GM06990 (cell line): Measurements from ENCODE around the gene BAHCC1.

Experiments used
- DNase-seq: peaks from one replicate; pipeline ENCODE4 v3.0.0-alpha.2; 2011; ENCODE audit not compliant: insufficient read length; ENCODE audit errors: extremely low read depth
- H3K27me3 ChIP-seq: replicated peaks from 2 replicates; pipeline ENCODE4 v1.6.0; 2011; ENCODE audit warnings: low read length; ENCODE audit not compliant: control insufficient read depth, insufficient read depth
- H3K36me3 ChIP-seq: 2 replicates; pipeline ENCODE4 v1.5.1; 2011; ENCODE audit warnings: low read length; ENCODE audit not compliant: control insufficient read depth, insufficient read depth
- H3K4me3 ChIP-seq: replicated peaks from 2 replicates; pipeline ENCODE4 v1.5.1; 2011; ENCODE audit warnings: low read depth, mild to moderate bottlenecking, control low read depth, low read length
- CTCF ChIP-seq: IDR thresholded peaks from 2 replicates; pipeline ENCODE4 v1.5.1; 2011; ENCODE audit warnings: low read length, control low read depth, mild to moderate bottlenecking, inconsistent platforms; ENCODE audit not compliant: insufficient read depth, poor library complexity, severe bottlenecking

The BAHCC1 gene

GRCh38 chr17:81426393-81427172 lies 31.3 kb downstream of the BAHCC1 start:
- H3K27me3 ChIP-seq = peaks cover 2% of the 10 kb centered on the region; the same call in 1 of the 2 replicates
- no peaks in the 10 kb centered on the region for H3K36me3 ChIP-seq
- no peak for TF ChIP-seq CTCF
- H3K4me3 ChIP-seq = no peak overlapping the region
- DNase-seq = no peak

DNA sequence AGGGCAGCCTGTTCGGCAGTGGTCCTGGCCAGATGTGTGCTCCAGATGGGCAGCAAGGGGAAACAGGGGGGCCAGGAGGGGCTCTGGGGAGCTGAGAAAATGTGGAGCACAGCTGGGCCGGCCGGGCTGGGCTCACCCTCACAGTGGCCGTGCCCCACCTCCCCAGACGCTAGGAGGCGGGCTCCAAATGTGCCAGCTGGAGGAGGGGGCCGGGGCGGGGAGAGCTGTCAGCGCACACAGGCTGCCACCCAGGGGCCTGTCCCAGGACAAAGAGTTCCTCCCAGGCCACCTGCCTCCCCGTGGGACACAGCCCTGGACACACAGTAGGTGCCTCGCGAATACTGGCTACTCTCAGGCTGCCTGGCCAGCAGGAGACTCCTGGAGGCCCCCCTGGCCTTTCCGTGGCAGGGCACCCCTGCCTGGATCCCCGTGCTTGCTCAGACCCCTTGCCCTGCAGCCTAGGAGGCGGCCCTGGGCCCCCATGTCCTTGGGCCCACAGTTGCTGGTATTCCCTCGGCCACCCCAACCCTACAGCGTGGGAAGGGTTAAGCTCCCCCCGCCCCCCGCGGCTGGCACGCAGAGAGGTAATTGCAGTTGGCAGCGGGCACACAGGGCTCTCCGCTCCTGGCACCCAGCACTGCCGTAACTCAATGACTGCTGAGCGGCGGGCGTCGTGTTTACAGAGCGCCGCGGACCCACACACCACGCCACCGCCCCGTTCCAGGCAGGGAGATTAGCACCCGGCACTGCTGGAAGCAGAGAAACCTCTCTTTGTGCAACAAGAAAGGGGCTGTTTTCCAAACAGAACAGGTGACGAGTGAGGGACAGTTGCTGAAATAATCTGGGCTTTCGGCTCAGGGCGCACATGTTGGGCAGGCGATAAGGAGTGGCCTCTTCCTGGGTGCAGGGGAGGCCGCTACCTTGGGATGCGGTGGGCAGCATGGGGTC lies 32.2 kb downstream of the BAHCC1 start:
- peaks cover 2% of the 10 kb centered on the region; the same call in 1 of the 2 replicates for H3K27me3 ChIP-seq
- DNase-seq = no peak
- no peak overlapping the region for H3K4me3 ChIP-seq
- H3K36me3 ChIP-seq = no peaks in the 10 kb centered on the region
- no peak for TF ChIP-seq CTCF

GRCh38 chr17:81428121-81428515 lies 32.9 kb downstream of the BAHCC1 start:
- H3K27me3 ChIP-seq = peaks cover 2% of the 10 kb centered on the region; the same call in 1 of the 2 replicates
- H3K4me3 ChIP-seq = no peak overlapping the region
- no peak for TF ChIP-seq CTCF
- DNase-seq = no peak
- H3K36me3 ChIP-seq = no peaks in the 10 kb centered on the region

DNA sequence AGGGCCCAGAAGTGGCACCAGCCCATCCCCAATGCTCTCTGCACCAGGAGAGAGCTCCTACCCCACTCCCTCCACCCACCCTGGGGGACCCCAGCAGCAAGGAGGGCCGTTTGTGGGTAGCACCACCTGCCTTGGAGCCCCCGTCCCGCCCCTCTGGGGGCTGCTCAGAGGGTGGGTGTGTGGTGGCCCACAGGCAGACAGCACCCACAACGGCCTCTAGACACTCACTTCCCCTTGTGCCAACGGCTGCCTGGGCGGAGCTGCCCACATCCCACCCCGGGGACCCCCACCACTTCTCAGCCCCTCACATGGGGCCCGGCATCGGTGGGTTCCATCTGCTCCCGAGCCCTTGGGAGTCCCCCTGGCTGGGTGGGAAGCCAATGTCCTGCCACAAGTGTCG lies 33.3 kb downstream of the BAHCC1 start:
- no peak overlapping the region for H3K4me3 ChIP-seq
- peaks cover 2% of the 10 kb centered on the region; the same call in 1 of the 2 replicates for H3K27me3 ChIP-seq
- no peaks in the 10 kb centered on the region for H3K36me3 ChIP-seq
- no peak for DNase-seq
- no peak for TF ChIP-seq CTCF

- Histone ChIP-seq H3K27me3 (peaks cover 2% of the 10 kb centered on the region; the same call in 1 of the 2 replicates), H3K4me3 (no peak overlapping the region), H3K36me3 (no peaks in the 10 kb centered on the region)
- DNase-seq = no peak
- no peak for TF ChIP-seq CTCF
Measured at GRCh38 chr17:81428948-81429774, 33.9 kb downstream of the BAHCC1 start.
